ENCODE measurements around the gene LRRC7.

LRRC7 gene

GRCh38 chr1:69836971-69837636, 269.4 kb downstream of the LRRC7 start:
- DNase-seq (ENCODE audit: low read depth, low spot score): peak; percentile 3
- no peak; the same call in 1 of the 2 replicates for TF ChIP-seq POLR2AphosphoS5 (IDR thresholded peaks at IDR 0.05; ENCODE audit: borderline replicate concordance, low read depth, low read length)
- TF ChIP-seq EZH2 (IDR thresholded peaks at IDR 0.05): no peak
- TF ChIP-seq FOXP2 (optimal IDR thresholded peaks at IDR 0.05; ENCODE audit: control extremely low read depth, extremely low read length, insufficient read depth): no peak
- no peak overlapping the region for H3K27ac ChIP-seq
- H3K4me3 ChIP-seq: no peak overlapping the region
- no peaks in the 10 kb centered on the region for H3K9me3 ChIP-seq (ENCODE audit: low read depth, low read length)
- H3K9ac ChIP-seq (ENCODE audit: insufficient read length): no peak overlapping the region
- H3K36me3 ChIP-seq (ENCODE audit: insufficient read depth, low read length): no peaks in the 10 kb centered on the region

DNA sequence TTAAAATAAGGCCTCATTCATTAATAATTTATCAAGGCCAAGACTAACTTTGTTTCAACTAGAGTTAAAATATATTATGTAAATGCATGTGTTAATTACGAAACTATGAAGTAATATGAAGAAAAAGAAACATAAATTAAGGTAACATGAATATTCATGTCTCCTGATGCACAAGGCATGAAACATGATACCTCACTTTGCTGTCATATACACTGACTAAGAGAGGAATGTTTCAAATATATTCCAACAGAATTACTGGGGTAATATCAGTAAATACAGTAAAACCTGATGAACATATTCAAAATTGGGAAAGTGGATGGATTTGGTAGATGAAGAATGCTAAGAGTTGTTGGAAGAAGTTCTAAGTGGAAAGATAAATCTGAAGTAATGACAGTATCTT, 274.6 kb downstream of the LRRC7 start:
- H3K4me3 ChIP-seq: no peak overlapping the region

GRCh38 chr1:69845655-69846054, 277.9 kb downstream of the LRRC7 start:
- H3K9ac ChIP-seq (ENCODE audit: insufficient read length): no peak overlapping the region
- no peaks in the 10 kb centered on the region for H3K9me3 ChIP-seq (ENCODE audit: low read depth, low read length)
- H3K4me3 ChIP-seq: no peak overlapping the region
- no peak for TF ChIP-seq EZH2 (IDR thresholded peaks at IDR 0.05)
- no peak for DNase-seq (ENCODE audit: low read depth, low spot score)
- no peaks in the 10 kb centered on the region for H3K36me3 ChIP-seq (ENCODE audit: insufficient read depth, low read length)
- H3K27ac ChIP-seq: no peak overlapping the region

More for the DNA sequence above, 274.6 kb downstream of the LRRC7 start:
- Histone ChIP-seq H3K9me3 (ENCODE audit: low read depth, low read length) (no peaks in the 10 kb centered on the region), H3K36me3 (ENCODE audit: insufficient read depth, low read length) (no peaks in the 10 kb centered on the region), H3K27ac (0 out of 2 replicates have a peak overlapping the region, but pooled peaks have one; percentile 2), H3K9ac (ENCODE audit: insufficient read length) (no peak overlapping the region)
- DNase-seq (ENCODE audit: low read depth, low spot score): no peak
- no peak for TF ChIP-seq EZH2 (IDR thresholded peaks at IDR 0.05)
- TF ChIP-seq POLR2AphosphoS5 (IDR thresholded peaks at IDR 0.05; ENCODE audit: borderline replicate concordance, low read depth, low read length): no peak
- no peak for TF ChIP-seq FOXP2 (optimal IDR thresholded peaks at IDR 0.05; ENCODE audit: control extremely low read depth, extremely low read length, insufficient read depth)

- no peak overlapping the region for H3K27ac ChIP-seq
- H3K9me3 ChIP-seq (ENCODE audit: low read depth, low read length): no peaks in the 10 kb centered on the region
- TF ChIP-seq FOXP2 (optimal IDR thresholded peaks at IDR 0.05; ENCODE audit: control extremely low read depth, extremely low read length, insufficient read depth) (no peak), POLR2AphosphoS5 (IDR thresholded peaks at IDR 0.05; ENCODE audit: borderline replicate concordance, low read depth, low read length) (no peak), EZH2 (IDR thresholded peaks at IDR 0.05) (no peak)
- DNase-seq (ENCODE audit: low read depth, low spot score): no peak
- H3K9ac ChIP-seq (ENCODE audit: insufficient read length): no peak overlapping the region
- H3K36me3 ChIP-seq (ENCODE audit: insufficient read depth, low read length): no peaks in the 10 kb centered on the region
- no peak overlapping the region for H3K4me3 ChIP-seq
Observed at GRCh38 chr1:69846267-69846666, 278.5 kb downstream of the LRRC7 start.

DNA sequence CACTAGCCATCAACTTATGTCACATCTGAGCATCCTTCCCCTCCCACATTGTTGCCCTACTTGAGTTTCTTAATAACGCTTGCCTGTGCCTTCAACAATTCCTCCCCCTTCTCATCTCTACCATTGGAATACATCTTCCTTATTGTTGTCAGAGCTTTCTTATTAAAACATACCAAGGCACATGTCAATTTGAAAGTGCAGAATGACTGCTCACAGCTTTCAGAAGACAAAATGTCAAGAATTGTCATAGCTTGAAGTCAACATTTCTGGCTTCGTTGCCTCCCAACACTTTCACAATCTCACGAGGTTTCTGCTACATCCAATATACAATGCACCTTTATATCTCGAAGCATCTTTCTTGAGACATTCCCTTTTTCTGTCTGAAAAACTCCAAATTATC, 279.9 kb downstream of the LRRC7 start:
- no peak for TF ChIP-seq EZH2 (IDR thresholded peaks at IDR 0.05)
- no peak for TF ChIP-seq FOXP2 (optimal IDR thresholded peaks at IDR 0.05; ENCODE audit: control extremely low read depth, extremely low read length, insufficient read depth)
- no peak for TF ChIP-seq POLR2AphosphoS5 (IDR thresholded peaks at IDR 0.05; ENCODE audit: borderline replicate concordance, low read depth, low read length)
- H3K36me3 ChIP-seq (ENCODE audit: insufficient read depth, low read length): no peaks in the 10 kb centered on the region
- no peak for DNase-seq (ENCODE audit: low read depth, low spot score)
- no peak overlapping the region for H3K4me3 ChIP-seq
- no peak overlapping the region for H3K27ac ChIP-seq
- no peaks in the 10 kb centered on the region for H3K9me3 ChIP-seq (ENCODE audit: low read depth, low read length)
- H3K9ac ChIP-seq (ENCODE audit: insufficient read length): no peak overlapping the region

DNA sequence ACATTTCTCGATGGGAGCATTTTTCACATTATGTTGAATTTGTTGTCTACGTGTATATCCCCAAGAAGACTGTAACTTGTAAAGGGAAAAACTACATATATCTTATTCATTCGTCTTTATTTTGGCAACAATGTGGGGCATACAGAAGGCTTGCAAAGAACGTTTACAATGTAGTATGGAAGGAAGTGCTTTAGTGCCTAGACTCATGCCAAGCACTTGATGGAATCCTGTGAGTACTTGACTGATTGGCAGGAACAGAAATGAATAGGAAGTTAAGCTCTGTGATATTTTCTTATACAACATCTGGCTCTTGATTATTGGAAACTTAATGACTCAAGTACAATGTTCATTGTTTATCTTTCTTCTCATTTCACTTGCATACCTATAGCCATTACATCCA, 284.4 kb downstream of the LRRC7 start:
- Histone ChIP-seq H3K9ac (ENCODE audit: insufficient read length) (no peak overlapping the region), H3K4me3 (no peak overlapping the region), H3K27ac (no peak overlapping the region), H3K36me3 (ENCODE audit: insufficient read depth, low read length) (no peaks in the 10 kb centered on the region), H3K9me3 (ENCODE audit: low read depth, low read length) (no peaks in the 10 kb centered on the region)
- DNase-seq (ENCODE audit: low read depth, low spot score): no peak
- TF ChIP-seq POLR2AphosphoS5 (IDR thresholded peaks at IDR 0.05; ENCODE audit: borderline replicate concordance, low read depth, low read length) (no peak), FOXP2 (optimal IDR thresholded peaks at IDR 0.05; ENCODE audit: control extremely low read depth, extremely low read length, insufficient read depth) (no peak), EZH2 (IDR thresholded peaks at IDR 0.05) (no peak)

- no peak for TF ChIP-seq POLR2AphosphoS5 (IDR thresholded peaks at IDR 0.05; ENCODE audit: borderline replicate concordance, low read depth, low read length)
- no peak for TF ChIP-seq FOXP2 (optimal IDR thresholded peaks at IDR 0.05; ENCODE audit: control extremely low read depth, extremely low read length, insufficient read depth)
- TF ChIP-seq EZH2 (IDR thresholded peaks at IDR 0.05): no peak
- no peaks in the 10 kb centered on the region for H3K9me3 ChIP-seq (ENCODE audit: low read depth, low read length)
- H3K27ac ChIP-seq: no peak overlapping the region
- no peak overlapping the region for H3K4me3 ChIP-seq
- no peaks in the 10 kb centered on the region for H3K36me3 ChIP-seq (ENCODE audit: insufficient read depth, low read length)
- no peak overlapping the region for H3K9ac ChIP-seq (ENCODE audit: insufficient read length)
- no peak for DNase-seq (ENCODE audit: low read depth, low spot score)
Observed at GRCh38 chr1:69852706-69853105, 285.0 kb downstream of the LRRC7 start.

GRCh38 chr1:69858534-69858933, 290.8 kb downstream of the LRRC7 start:
- Histone ChIP-seq H3K9ac (ENCODE audit: insufficient read length) (no peak overlapping the region), H3K4me3 (no peak overlapping the region), H3K9me3 (ENCODE audit: low read depth, low read length) (no peaks in the 10 kb centered on the region), H3K36me3 (ENCODE audit: insufficient read depth, low read length) (no peaks in the 10 kb centered on the region), H3K27ac (no peak overlapping the region)
- no peak for DNase-seq (ENCODE audit: low read depth, low spot score)
- no peak for TF ChIP-seq POLR2AphosphoS5 (IDR thresholded peaks at IDR 0.05; ENCODE audit: borderline replicate concordance, low read depth, low read length)

DNA sequence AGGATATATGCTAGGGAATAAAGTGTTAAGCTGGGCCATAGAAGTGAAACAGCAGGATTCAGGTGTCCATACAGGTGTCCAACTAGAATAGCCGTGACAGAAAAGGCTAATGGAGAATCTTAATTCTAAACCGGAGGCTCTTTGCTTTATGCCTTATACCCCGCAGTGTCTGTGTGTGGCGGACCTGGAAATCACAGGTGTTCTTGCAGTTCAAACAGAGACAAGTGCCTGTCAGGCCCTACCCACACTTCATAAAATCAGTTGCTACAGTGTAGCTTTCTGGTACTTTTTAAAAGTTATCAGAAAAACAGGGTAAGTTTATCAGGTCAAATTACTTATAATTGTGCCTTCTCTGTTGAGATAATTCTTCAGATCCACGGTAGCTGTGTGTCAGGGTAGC, 293.9 kb downstream of the LRRC7 start:
- DNase-seq (ENCODE audit: low read depth, low spot score): no peak
- no peak overlapping the region for H3K9ac ChIP-seq (ENCODE audit: insufficient read length)
- no peak for TF ChIP-seq POLR2AphosphoS5 (IDR thresholded peaks at IDR 0.05; ENCODE audit: borderline replicate concordance, low read depth, low read length)
- TF ChIP-seq FOXP2 (optimal IDR thresholded peaks at IDR 0.05; ENCODE audit: control extremely low read depth, extremely low read length, insufficient read depth): no peak
- no peak for TF ChIP-seq EZH2 (IDR thresholded peaks at IDR 0.05)
- no peaks in the 10 kb centered on the region for H3K9me3 ChIP-seq (ENCODE audit: low read depth, low read length)
- no peak overlapping the region for H3K4me3 ChIP-seq
- no peaks in the 10 kb centered on the region for H3K36me3 ChIP-seq (ENCODE audit: insufficient read depth, low read length)
- no peak overlapping the region for H3K27ac ChIP-seq

Data from SK-N-MC (cell line).